ENCODE results near the gene KASH5.

Gene KASH5

GRCh38 chr19:49425178-49425577 is 37.1 kb downstream of the KASH5 start, which contains the start of gene GFY:
TSS of gene GFY (plus strand) at chr19:49425388. CDS start at chr19:49426431, 1,043 bp downstream.
- no peak for TF ChIP-seq EZH2 (IDR thresholded peaks at IDR 0.05)
- no peak for TF ChIP-seq FOXP2 (optimal IDR thresholded peaks at IDR 0.05; ENCODE audit: control extremely low read depth, extremely low read length, insufficient read depth)
- no peak for TF ChIP-seq POLR2AphosphoS5 (IDR thresholded peaks at IDR 0.05; ENCODE audit: borderline replicate concordance, low read depth, low read length)
- no peak for DNase-seq (ENCODE audit: low read depth, low spot score)
- Histone ChIP-seq H3K9ac (ENCODE audit: insufficient read length) (no peak within 1 kb of the TSS), H3K27ac (no peak within 1 kb of the TSS), H3K36me3 (ENCODE audit: insufficient read depth, low read length) (no peaks in the 10 kb centered on the region), H3K4me3 (no peak within 1 kb of the TSS), H3K9me3 (ENCODE audit: low read depth, low read length) (no peaks in the 10 kb centered on the region)

GRCh38 chr19:49425922-49426592 is 38.0 kb downstream of the KASH5 start:
- TF ChIP-seq FOXP2 (optimal IDR thresholded peaks at IDR 0.05; ENCODE audit: control extremely low read depth, extremely low read length, insufficient read depth) (no peak), EZH2 (IDR thresholded peaks at IDR 0.05) (no peak), POLR2AphosphoS5 (IDR thresholded peaks at IDR 0.05; ENCODE audit: borderline replicate concordance, low read depth, low read length) (no peak)
- DNase-seq (ENCODE audit: low read depth, low spot score) = no peak

GRCh38 chr19:49427339-49427738 is 39.3 kb downstream of the KASH5 start:
- Histone ChIP-seq H3K4me3 (no peak overlapping the region), H3K36me3 (ENCODE audit: insufficient read depth, low read length) (no peaks in the 10 kb centered on the region), H3K9me3 (ENCODE audit: low read depth, low read length) (no peaks in the 10 kb centered on the region), H3K27ac (no peak overlapping the region), H3K9ac (ENCODE audit: insufficient read length) (no peak overlapping the region)
- DNase-seq (ENCODE audit: low read depth, low spot score) = no peak
- TF ChIP-seq EZH2 (IDR thresholded peaks at IDR 0.05) = no peak
- TF ChIP-seq FOXP2 (optimal IDR thresholded peaks at IDR 0.05; ENCODE audit: control extremely low read depth, extremely low read length, insufficient read depth) = no peak
- TF ChIP-seq POLR2AphosphoS5 (IDR thresholded peaks at IDR 0.05; ENCODE audit: borderline replicate concordance, low read depth, low read length) = no peak

More at GRCh38 chr19:49425922-49426592, 38.0 kb downstream of the KASH5 start:
- no peaks in the 10 kb centered on the region for H3K9me3 ChIP-seq (ENCODE audit: low read depth, low read length)
- no peak overlapping the region for H3K4me3 ChIP-seq
- H3K27ac ChIP-seq = no peak overlapping the region
- H3K36me3 ChIP-seq (ENCODE audit: insufficient read depth, low read length) = no peaks in the 10 kb centered on the region
- no peak overlapping the region for H3K9ac ChIP-seq (ENCODE audit: insufficient read length)

DNA sequence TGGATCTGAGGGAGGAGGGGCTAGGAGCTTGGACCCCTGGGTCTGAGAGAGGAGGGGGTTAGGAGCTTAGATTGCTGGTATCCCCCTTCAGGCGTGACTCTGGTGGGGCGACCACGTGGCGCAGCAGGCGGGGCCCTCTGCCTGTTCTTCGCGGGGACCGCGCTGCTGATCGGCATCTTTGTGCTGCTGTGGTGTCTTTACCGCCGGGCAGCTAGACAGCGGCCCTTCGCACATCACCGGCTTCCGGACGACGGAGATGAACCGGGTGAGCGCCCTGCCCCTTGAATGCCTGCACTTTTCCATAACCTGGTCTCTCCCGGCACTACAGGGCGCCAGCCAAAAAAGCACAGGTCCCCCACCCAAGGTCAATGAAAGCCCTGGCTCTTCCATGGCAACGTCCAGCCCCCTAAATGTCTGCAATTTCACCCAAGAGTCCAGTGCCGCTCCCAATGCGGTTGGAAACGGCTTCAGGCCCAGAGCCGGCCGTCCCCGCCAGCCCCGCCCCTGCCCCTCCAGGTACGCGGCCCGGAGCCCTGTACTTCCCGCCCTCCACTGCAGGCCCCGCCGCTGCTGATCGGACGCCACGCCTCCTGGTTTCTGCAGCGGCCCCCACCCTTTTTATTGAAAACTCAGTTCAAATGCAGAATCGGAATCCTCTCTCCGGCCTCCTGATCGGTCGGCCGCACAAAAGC is 40.0 kb downstream of the KASH5 start:
- H3K36me3 ChIP-seq (ENCODE audit: insufficient read depth, low read length) = no peaks in the 10 kb centered on the region
- no peak overlapping the region for H3K4me3 ChIP-seq
- no peak overlapping the region for H3K9ac ChIP-seq (ENCODE audit: insufficient read length)
- DNase-seq (ENCODE audit: low read depth, low spot score) = no peak
- TF ChIP-seq POLR2AphosphoS5 (IDR thresholded peaks at IDR 0.05; ENCODE audit: borderline replicate concordance, low read depth, low read length) (no peak), FOXP2 (optimal IDR thresholded peaks at IDR 0.05; ENCODE audit: control extremely low read depth, extremely low read length, insufficient read depth) (no peak)
- H3K9me3 ChIP-seq (ENCODE audit: low read depth, low read length) = no peaks in the 10 kb centered on the region
- H3K27ac ChIP-seq = no peak overlapping the region

- TF ChIP-seq EZH2 (IDR thresholded peaks at IDR 0.05) = no peak
- TF ChIP-seq POLR2AphosphoS5 (IDR thresholded peaks at IDR 0.05; ENCODE audit: borderline replicate concordance, low read depth, low read length) = no peak
- H3K4me3 ChIP-seq = no peak overlapping the region
- DNase-seq (ENCODE audit: low read depth, low spot score) = no peak
- H3K9ac ChIP-seq (ENCODE audit: insufficient read length) = no peak overlapping the region
- no peak overlapping the region for H3K27ac ChIP-seq
- H3K36me3 ChIP-seq (ENCODE audit: insufficient read depth, low read length) = no peaks in the 10 kb centered on the region
- H3K9me3 ChIP-seq (ENCODE audit: low read depth, low read length) = no peaks in the 10 kb centered on the region
These were observed 40.8 kb downstream of the KASH5 start for GRCh38 chr19:49428547-49429451.

GRCh38 chr19:49430172-49430677 is 42.2 kb downstream of the KASH5 start:
- Histone ChIP-seq H3K27ac (no peak overlapping the region), H3K9me3 (ENCODE audit: low read depth, low read length) (no peaks in the 10 kb centered on the region), H3K9ac (ENCODE audit: insufficient read length) (no peak overlapping the region), H3K4me3 (no peak overlapping the region), H3K36me3 (ENCODE audit: insufficient read depth, low read length) (no peaks in the 10 kb centered on the region)
- TF ChIP-seq FOXP2 (optimal IDR thresholded peaks at IDR 0.05; ENCODE audit: control extremely low read depth, extremely low read length, insufficient read depth) = no peak
- no peak for TF ChIP-seq EZH2 (IDR thresholded peaks at IDR 0.05)
- no peak for TF ChIP-seq POLR2AphosphoS5 (IDR thresholded peaks at IDR 0.05; ENCODE audit: borderline replicate concordance, low read depth, low read length)
- no peak for DNase-seq (ENCODE audit: low read depth, low spot score)

DNA sequence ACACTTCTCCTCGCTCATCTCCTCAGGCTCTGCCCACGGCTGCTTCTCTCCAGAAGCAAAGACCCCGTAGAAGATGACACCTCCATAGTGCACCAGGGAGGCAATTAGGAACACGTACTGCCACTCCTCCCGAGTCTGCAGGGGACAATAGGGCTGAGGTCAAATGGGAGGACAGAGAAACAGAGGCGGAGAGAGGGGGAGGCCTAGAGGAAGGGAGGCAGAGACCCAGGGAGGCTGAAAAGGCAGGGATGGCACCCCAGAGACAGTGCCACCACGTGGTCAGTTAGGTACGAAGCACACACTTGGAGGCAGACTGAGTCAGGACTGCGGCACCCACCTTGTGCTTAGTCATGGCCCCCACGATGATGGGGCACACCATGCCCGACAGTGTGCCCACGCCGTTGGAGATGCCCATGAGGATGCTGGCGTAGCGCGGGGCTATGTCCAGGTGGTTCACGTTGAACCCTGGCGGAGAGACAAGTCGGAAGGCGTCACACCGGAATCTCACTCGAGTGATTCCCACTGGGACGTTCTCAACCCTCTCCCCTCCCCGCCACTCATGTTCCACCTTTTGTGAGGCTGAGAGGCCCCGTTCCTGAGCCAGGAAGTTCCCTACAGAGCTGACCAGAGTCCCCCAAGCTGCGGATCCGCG is 42.8 kb downstream of the KASH5 start:
- no peak for DNase-seq (ENCODE audit: low read depth, low spot score)
- H3K36me3 ChIP-seq (ENCODE audit: insufficient read depth, low read length) = no peaks in the 10 kb centered on the region
- no peak overlapping the region for H3K4me3 ChIP-seq
- no peak overlapping the region for H3K27ac ChIP-seq
- no peak overlapping the region for H3K9ac ChIP-seq (ENCODE audit: insufficient read length)
- no peaks in the 10 kb centered on the region for H3K9me3 ChIP-seq (ENCODE audit: low read depth, low read length)
- TF ChIP-seq FOXP2 (optimal IDR thresholded peaks at IDR 0.05; ENCODE audit: control extremely low read depth, extremely low read length, insufficient read depth) = no peak
- TF ChIP-seq EZH2 (IDR thresholded peaks at IDR 0.05) = no peak
- no peak for TF ChIP-seq POLR2AphosphoS5 (IDR thresholded peaks at IDR 0.05; ENCODE audit: borderline replicate concordance, low read depth, low read length)

All from SK-N-MC (cell line).